GM04504 (cell line): ENCODE data around the gene RETREG2.

Experiments
- DNase-seq: peaks from one replicate; pipeline ENCODE4 v3.0.0-alpha.2; 2012; ENCODE audit warnings: low read depth

RETREG2 gene

GRCh38 chr2:219215871-219216534 is 37.9 kb downstream of the RETREG2 start:
- no peak for DNase-seq

- DNase-seq: no peak
These were observed 38.5 kb downstream of the RETREG2 start for GRCh38 chr2:219216535-219216915.

- peak; percentile 44 for DNase-seq
These were observed 40.2 kb downstream of the RETREG2 start for GRCh38 chr2:219218217-219218731.

GRCh38 chr2:219218732-219219701 is 40.9 kb downstream of the RETREG2 start, which contains the start of gene ABCB6:
ABCB6 (minus strand) TSS chr2:219218958; CDS start chr2:219218673, 285 bp downstream.
- DNase-seq: peak; percentile 84

GRCh38 chr2:219219784-219220532 is 41.9 kb downstream of the RETREG2 start:
- DNase-seq: no peak

- DNase-seq: no peak
These were observed 42.8 kb downstream of the RETREG2 start for GRCh38 chr2:219220652-219221402.

GRCh38 chr2:219221957-219222518 is 44.0 kb downstream of the RETREG2 start:
- no peak for DNase-seq

GRCh38 chr2:219223831-219224610 is 45.9 kb downstream of the RETREG2 start:
- DNase-seq: no peak

GRCh38 chr2:219225350-219225749 is 47.3 kb downstream of the RETREG2 start:
- DNase-seq: no peak

GRCh38 chr2:219228041-219228910 is 50.2 kb downstream of the RETREG2 start:
- DNase-seq: no peak

- no peak for DNase-seq
These were observed 50.8 kb downstream of the RETREG2 start for GRCh38 chr2:219228911-219229304.

GRCh38 chr2:219229305-219230058 is 51.4 kb downstream of the RETREG2 start, which contains the start of the genes ANKZF1 and ATG9A:
ANKZF1 (plus strand) TSS chr2:219229806; CDS start chr2:219230258, 452 bp downstream.
ATG9A (minus strand) TSS chr2:219229636; CDS start chr2:219228024, 1,612 bp downstream.
- DNase-seq: peak; percentile 98

- DNase-seq: no peak
These were observed 52.0 kb downstream of the RETREG2 start for GRCh38 chr2:219230059-219230540.

- no peak for DNase-seq
These were observed 56.3 kb downstream of the RETREG2 start for GRCh38 chr2:219234331-219234730.
